GM19023 (cell line): ENCODE measurements around the gene OR10S1.
"Not testable (repeated sequence)": the region's sequence is repeated elsewhere in the genome, so short reads cannot be mapped to it uniquely, and the experiment has no call there.

Experiments
- ATAC-seq: cut with Tn5 transposase; IDR thresholded peaks from one replicate; pipeline ENCODE4 v1.9.1; 2021; ENCODE audit warnings: mild to moderate bottlenecking, moderate library complexity; ENCODE audit not compliant: unreplicated experiment

The OR10S1 gene, protein sequence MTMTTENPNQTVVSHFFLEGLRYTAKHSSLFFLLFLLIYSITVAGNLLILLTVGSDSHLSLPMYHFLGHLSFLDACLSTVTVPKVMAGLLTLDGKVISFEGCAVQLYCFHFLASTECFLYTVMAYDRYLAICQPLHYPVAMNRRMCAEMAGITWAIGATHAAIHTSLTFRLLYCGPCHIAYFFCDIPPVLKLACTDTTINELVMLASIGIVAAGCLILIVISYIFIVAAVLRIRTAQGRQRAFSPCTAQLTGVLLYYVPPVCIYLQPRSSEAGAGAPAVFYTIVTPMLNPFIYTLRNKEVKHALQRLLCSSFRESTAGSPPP

DNA sequence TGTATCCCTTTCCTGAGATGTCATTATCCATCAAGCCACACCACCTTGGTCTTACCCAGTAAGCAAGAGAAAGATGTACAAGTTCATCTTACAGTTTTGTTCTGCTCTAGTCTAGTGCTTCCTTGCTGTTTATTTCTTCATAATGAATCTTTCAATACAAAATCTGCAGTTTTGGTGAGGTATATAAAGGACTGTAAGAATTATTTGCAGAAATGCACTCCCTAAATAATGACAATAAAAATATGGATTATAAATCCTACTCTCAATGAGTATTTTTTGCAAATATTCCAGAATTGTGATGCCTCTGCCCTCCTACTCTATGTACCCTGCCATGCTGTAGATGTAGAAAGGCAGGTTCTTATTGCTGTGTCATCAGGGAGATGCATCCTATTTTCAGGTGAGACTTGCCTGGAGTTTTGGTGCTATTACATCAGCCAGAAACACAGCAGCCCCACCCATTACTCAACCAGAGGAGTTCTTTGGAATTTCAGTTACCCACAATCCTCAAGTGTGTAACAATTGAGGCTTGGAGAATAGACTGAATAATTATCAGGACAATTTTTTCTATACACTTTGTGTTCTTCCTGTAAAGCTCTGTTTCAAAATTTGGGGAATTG, at the start of gene OR10S1:
Gene OR10S1 (minus strand): TSS at position 51 of the 617 bp plus-strand sequence. CDS start 117 bp downstream, outside the sequence.
- ATAC-seq = no peak

DNA sequence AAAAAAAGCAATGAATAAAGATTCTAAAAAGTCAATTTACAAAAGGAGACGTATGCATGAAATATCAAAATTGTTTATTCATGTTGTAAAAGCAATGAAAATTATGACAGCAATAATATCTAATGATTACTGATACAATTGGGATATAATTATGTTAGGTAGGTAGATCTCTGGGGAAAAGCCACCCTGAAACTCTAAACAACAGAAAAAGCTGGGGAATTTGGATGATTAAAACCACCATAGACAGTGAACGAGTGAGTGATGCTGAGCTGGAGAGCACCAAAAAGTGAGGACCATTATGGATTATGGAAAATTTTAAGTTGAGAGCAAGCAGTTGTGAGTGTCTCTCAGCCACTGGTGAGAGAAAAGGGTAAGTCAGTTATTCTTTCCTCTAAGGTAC, 48.9 kb upstream of the OR10S1 start, which contains the start of gene OR10G8:
Gene OR10G8 (plus strand): TSS at position 301 of the 400 bp plus-strand sequence. CDS start 2,825 bp downstream, outside the sequence.
- ATAC-seq = no peak

DNA sequence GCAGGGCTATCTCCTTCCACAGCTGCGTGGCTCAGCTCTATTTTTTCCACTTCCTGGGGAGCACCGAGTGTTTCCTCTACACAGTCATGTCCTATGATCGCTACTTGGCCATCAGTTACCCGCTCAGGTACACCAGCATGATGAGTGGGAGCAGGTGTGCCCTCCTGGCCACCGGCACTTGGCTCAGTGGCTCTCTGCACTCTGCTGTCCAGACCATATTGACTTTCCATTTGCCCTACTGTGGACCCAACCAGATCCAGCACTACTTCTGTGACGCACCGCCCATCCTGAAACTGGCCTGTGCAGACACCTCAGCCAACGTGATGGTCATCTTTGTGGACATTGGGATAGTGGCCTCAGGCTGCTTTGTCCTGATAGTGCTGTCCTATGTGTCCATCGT, 38.3 kb upstream of the OR10S1 start:
- ATAC-seq = not testable (repeated sequence)

DNA sequence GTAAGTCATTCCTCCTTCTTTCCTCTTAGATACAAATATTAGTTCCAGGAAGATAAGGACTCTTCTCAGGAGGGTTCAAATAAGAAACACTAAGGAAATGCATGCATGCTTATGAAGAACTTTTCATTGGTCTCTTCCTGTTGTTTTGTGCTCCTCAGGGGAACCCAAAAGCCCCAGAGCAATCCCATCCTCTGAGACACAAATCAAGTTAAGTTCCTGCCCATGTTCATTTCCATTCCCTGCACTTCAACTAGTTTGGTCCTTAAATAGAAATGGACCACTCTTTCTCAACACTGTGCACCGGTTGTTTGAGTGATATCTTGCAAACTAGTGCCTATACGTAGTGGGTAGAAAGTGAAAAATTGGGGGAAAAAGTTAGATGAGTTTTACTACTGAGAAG, 35.1 kb upstream of the OR10S1 start, which contains the start of gene OR10G4:
Gene OR10G4 (plus strand): TSS at position 301 of the 400 bp plus-strand sequence. CDS start 2,578 bp downstream, outside the sequence.
- no peak for ATAC-seq

DNA sequence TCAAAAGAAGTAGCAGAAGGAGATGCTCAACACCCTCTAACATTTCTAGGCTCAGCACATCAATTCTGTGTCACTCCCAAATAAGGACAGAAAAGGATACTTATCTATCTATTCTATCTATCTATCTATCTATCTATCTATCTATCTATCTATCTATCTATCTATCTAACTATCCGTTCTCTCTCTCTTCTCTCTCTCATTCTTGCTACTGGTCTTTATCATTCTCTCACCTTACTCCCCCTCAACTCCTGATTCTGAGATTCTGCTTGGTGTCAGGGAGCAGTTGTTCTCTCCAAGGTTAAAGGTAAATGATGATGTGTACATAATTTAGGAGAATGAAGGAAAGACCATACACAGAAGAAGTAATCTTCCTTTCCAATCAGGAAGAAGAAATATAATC, 17.5 kb upstream of the OR10S1 start, which contains the start of gene OR10G6:
Gene OR10G6 (minus strand): TSS at position 43 of the 400 bp plus-strand sequence. CDS start 0 bp downstream, at position 43.
- ATAC-seq = no peak

DNA sequence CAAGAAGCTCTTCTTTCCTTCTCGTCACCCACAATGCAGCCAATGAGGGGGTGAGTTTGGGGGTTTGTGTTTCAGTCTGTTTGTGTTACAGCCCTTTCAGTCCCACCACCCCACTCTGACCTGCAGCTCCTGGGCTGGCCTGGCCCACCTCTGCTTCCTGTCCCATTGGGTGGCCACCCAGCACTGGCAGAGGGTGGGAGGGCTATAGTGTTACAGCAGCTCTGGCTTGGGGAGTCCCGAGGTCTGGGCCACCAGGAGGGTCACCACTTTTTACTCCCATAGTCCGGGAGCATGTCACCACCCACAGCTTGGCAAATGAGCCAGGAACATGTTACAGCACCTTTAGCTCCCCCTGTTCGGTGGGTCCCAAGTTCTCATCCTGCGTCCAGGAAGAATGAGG, 1.7 kb upstream of the OR10S1 start:
- no peak for ATAC-seq

DNA sequence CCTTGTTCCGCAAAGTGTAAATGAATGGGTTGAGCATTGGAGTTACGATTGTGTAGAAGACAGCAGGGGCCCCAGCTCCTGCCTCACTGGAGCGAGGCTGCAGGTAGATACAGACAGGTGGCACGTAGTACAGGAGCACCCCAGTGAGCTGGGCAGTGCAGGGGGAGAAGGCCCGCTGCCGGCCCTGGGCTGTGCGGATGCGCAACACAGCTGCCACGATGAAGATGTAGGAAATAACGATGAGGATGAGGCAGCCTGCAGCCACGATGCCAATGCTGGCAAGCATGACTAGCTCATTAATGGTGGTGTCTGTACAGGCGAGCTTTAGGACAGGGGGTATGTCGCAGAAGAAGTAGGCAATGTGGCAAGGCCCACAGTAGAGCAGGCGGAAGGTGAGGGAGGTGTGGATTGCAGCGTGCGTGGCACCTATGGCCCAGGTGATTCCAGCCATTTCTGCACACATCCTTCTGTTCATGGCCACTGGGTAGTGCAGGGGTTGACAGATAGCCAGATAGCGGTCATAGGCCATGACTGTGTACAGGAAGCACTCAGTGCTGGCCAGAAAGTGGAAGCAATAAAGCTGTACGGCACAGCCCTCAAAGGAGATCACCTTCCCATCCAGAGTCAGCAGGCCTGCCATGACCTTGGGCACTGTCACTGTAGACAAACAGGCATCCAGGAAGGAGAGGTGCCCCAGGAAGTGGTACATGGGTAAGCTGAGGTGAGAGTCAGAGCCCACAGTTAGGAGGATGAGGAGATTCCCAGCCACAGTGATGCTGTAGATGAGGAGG, 616 bp downstream of the OR10S1 start:
- ATAC-seq = no peak

DNA sequence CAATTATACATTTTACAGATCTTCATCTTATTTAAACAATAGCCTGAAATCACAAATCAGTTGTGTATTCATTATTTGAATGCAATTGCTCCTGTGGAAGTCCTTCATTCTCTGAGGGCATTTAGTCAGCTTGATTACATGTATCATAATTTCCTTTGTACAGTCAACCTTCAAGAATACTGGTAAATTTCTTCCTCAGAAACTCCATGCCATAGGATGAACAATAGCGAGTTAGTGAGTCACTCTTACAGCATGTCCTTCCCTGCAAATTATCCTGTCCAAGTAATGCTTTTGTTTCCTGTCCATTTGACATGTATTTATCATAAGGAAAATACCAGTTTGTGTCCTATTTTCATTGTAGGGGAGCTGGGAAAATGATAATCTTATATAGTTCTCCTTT, 3.8 kb downstream of the OR10S1 start:
- ATAC-seq = no peak

DNA sequence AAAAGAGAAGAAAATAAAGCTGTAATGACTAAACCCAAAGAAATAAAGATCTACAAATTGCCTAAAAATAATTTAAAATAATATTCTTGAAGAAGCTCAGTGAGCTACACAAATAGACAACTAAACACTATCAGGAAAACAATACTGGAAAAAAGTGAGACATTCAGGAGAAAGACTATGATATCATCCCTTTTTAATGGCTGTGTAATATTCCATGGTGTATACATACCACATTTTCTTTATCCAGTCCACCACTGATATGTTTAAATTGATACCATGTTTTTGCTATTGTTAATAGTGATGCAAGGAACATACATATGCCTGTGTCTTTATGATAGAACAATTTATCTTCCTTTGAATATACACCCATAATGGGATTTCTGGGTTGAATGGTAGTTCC, 20.8 kb downstream of the OR10S1 start:
- ATAC-seq = no peak

DNA sequence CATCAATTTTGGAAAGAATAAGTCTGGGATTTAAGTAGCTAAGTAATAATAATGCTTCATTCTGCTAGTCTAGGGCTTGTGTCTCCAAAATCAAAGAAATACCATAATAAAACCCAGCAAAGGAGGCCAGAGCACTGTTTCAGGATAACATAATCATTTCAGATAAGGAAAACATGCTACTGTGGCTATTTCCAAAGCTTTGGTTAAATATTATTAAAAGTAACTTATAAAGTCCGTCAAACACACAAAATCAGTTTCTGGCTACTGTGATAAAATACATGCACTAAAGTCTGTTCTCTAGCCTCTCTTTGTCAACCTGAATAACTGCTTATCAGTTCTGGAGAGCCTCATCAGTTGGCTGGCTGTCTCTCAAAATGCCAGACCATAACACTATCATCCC, 32.4 kb downstream of the OR10S1 start:
- no peak for ATAC-seq

DNA sequence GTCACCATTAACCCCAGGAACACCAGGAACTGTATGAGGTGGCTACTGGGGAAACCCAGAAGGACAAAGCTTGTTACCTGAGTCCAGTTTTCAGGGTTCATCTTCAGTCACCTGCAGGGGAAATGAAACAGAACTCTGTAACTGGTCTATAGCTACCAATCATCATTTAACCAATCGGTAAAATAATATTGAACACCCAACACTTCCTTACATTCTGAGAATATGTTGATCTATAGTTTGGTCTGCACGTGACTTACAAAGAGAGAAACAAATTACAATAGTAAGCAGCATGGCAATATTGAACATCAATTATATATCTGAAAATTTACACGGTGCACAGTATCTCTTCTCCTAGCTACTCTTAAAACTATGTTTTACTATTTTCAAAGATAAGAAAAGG, 33.8 kb downstream of the OR10S1 start, which contains the start of gene OR6T1:
Gene OR6T1 (minus strand): TSS at position 101 of the 400 bp plus-strand sequence. CDS start 0 bp downstream, at position 101.
- no peak for ATAC-seq

DNA sequence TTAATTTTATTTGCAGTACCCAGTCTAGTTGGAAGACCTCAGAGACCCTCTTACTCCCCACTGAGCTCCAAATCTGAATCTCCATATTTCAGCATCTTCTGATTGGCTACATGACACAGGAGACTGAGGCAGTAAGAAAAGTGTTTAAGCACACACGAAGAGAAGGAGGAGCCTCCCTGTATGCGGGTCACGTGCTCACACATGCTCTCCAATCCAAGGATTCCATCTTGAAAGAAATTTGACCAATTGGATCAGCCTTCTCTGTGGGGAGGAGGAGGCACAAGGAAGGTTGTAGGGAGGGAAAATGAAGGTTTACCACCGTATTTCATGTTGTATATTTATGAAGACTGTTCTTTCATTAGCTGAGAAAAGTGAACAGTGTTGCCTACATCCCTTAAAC, 35.2 kb downstream of the OR10S1 start:
- no peak for ATAC-seq

DNA sequence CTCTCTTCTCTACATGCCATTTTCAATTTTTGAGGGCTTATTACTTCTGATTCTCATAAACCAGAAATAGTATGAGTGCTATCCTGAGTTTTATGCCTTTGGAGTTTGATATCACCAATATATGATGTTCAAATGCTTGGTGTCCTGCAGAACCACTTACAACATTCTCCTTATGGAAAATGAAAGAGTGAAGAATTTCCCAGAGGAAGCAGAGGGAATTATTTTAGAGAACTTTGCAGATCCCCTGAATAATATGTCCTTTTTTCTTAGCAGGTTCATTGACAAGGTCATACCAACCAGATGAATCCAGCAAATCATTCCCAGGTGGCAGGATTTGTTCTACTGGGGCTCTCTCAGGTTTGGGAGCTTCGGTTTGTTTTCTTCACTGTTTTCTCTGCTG, 38.3 kb downstream of the OR10S1 start, which contains the start of gene OR4D5:
Gene OR4D5 (plus strand): TSS at position 301 of the 400 bp plus-strand sequence. CDS start 0 bp downstream, at position 301.
- no peak for ATAC-seq
